Testis (tissue), 2 donors: ENCODE results near the gene TMEM222.

Experiments used
- CTCF ChIP-seq, 3 experiments: fragments of 450-650 bp in 2 of 3; fragments of 200-600 bp in 1 of 3; sonication (generic) in 1 of 3; IDR thresholded peaks; one replicate each; pipeline ENCODE4 v1.5.1; 2016 to 2019; ENCODE audit warnings: antibody characterized with exemption in 3 of 3, mild to moderate bottlenecking in 2 of 3, moderate library complexity in 1 of 3
- POLR2A ChIP-seq: fragments of 450-650 bp; IDR thresholded peaks from one replicate; pipeline ENCODE4 v1.6.1; 2017; ENCODE audit warnings: antibody characterized with exemption, mild to moderate bottlenecking, moderate library complexity

GRCh38 chr1:27331922-27332321, 10.0 kb downstream of the TMEM222 start:
- TF ChIP-seq CTCF (IDR thresholded peaks at IDR 0.05), result no peak
- TF ChIP-seq POLR2A, result no peak
